ENCODE measurements around the gene MTM1. TPM values are rescaled to one million over a fixed set of nuclear protein-coding genes. Genes with fewer than 3 reads are reported as not detected.

Gene MTM1
- total RNA-seq, 1 experiment from 2014 or later: 6.4 TPM

GRCh38 chrX:150531467-150531866, 37.0 kb upstream of the MTM1 start:
- peaks cover 74 to 76% of the 10 kb centered on the region in 2 experiments for H3K9me3 Mint-ChIP-seq
- H3K4me1 ChIP-seq (ENCODE audit: insufficient read depth, low read length): no peaks in the 10 kb centered on the region
- H3K56ac ChIP-seq (ENCODE audit: insufficient read length, low read depth, low read length): no peak overlapping the region
- no peak overlapping the region for H2BK20ac ChIP-seq (ENCODE audit: low read depth, low read length, poor library complexity, severe bottlenecking)
- no peak overlapping the region for H3K14ac ChIP-seq (ENCODE audit: insufficient read depth, low read length)
- no peak overlapping the region for H2AFZ ChIP-seq (ENCODE audit: low read length)
- H3T11ph ChIP-seq (ENCODE audit: low read length): no peak overlapping the region
- no peak overlapping the region for H2AK5ac ChIP-seq (ENCODE audit: insufficient read length, low read length)
- H3K9me3 ChIP-seq (ENCODE audit: control insufficient read depth, low read depth, low read length): peaks cover 3% of the 10 kb centered on the region
- H3K27me3 ChIP-seq (ENCODE audit: insufficient read depth, low read length): no peaks in the 10 kb centered on the region
- H2BK120ac ChIP-seq (ENCODE audit: low read depth, low read length, poor library complexity, severe bottlenecking): no peak overlapping the region
- no peak overlapping the region for H3K27ac ChIP-seq (ENCODE audit: insufficient read length, low read depth, low read length)
- no peak overlapping the region for H4K8ac ChIP-seq (replicated peaks; ENCODE audit: insufficient read length, low read depth, low read length)
- no peaks in the 10 kb centered on the region for H3K79me2 ChIP-seq (ENCODE audit: insufficient read depth, low read length)
- H2BK5ac ChIP-seq (ENCODE audit: insufficient read length, low read length): no peak overlapping the region
- no peak overlapping the region for H3K4ac ChIP-seq (ENCODE audit: low read depth, low read length)
- no peak overlapping the region for H2BK12ac ChIP-seq (ENCODE audit: insufficient read length, low read depth, low read length)
- no peak overlapping the region for H3K4me2 ChIP-seq (ENCODE audit: insufficient read depth, insufficient read length, low read length)
- H4K20me1 ChIP-seq (ENCODE audit: control insufficient read depth, insufficient read depth, insufficient read length): no peaks in the 10 kb centered on the region
- peaks cover 6% of the 10 kb centered on the region; the same call in 1 of the 2 replicates for H3K27me3 Mint-ChIP-seq (ENCODE audit: low read depth)
- H3K4me3 Mint-ChIP-seq: no peak overlapping the region
- H3K18ac ChIP-seq (ENCODE audit: insufficient read length, low read depth, low read length): no peak overlapping the region
- no peak overlapping the region for H3K9ac ChIP-seq (ENCODE audit: extremely low read depth, insufficient read length, low read length)
- no peak for TF ChIP-seq CTCF (conservative IDR thresholded peaks at IDR 0.05)
- no peak overlapping the region for H4K5ac ChIP-seq (ENCODE audit: insufficient read length, low read depth, low read length)
- H3K4me1 Mint-ChIP-seq: no peaks in the 10 kb centered on the region
- peaks cover 0 to 7% (median 3%) of the 10 kb centered on the region in 3 experiments; a peak in 3 of 7 replicates for H3K36me3 Mint-ChIP-seq (ENCODE audit: insufficient read depth in 1 of 3, low read depth in 3 of 3)
- H3K27ac Mint-ChIP-seq: no peak overlapping the region
- no peaks in the 10 kb centered on the region for H3K23me2 ChIP-seq (ENCODE audit: insufficient read length, low read depth, low read length, poor library complexity, severe bottlenecking)
- H3K79me1 ChIP-seq (ENCODE audit: insufficient read depth, low read depth, low read length, poor library complexity, severe bottlenecking): no peaks in the 10 kb centered on the region
- no peak overlapping the region for H3K23ac ChIP-seq (ENCODE audit: insufficient read length, low read depth, low read length)
- H2BK15ac ChIP-seq (ENCODE audit: low read depth, low read length): no peak overlapping the region
- no peak overlapping the region for H4K91ac ChIP-seq (ENCODE audit: insufficient read length, low read depth, low read length)
- no CpG with 5 or more reads among the region's 4 CpGs for WGBS (ENCODE audit: extremely low coverage, insufficient read length, low lambda C conversion rate)
- no peak for DNase-seq

Data from H9 (cell line).